AG04450 (cell line): Measurements from ENCODE around the gene PPFIA4. TPM values are rescaled to one million over a fixed set of nuclear protein-coding genes. Genes with fewer than 3 reads are reported as not detected.

Experiments
- CTCF ChIA-PET: fragments of 300-600, 350-600 bp; formaldehyde crosslinking; extraction: SDS; loops from one replicate; lab custom pipeline; 2022; ENCODE audit warnings: antibody characterized with exemption, inconsistent platforms; lab: Charles Lee
- POLR2A ChIA-PET: fragments of 350-600 bp; formaldehyde crosslinking; extraction: SDS; loops from one replicate; lab custom pipeline; 2021; ENCODE audit warnings: antibody characterized with exemption, inconsistent platforms; lab: Yijun Ruan, JAX
- DNase-seq: peaks from one replicate; pipeline ENCODE4 v3.0.0-alpha.2; 2011; ENCODE audit warnings: low read depth, low spot score
- H3K27ac ChIP-seq: one replicate; pipeline ENCODE4 v1.5.1; 2012; ENCODE audit warnings: low read depth, low read length, control low read depth
- H3K27me3 ChIP-seq: one replicate; pipeline ENCODE4 v1.6.0; 2012; ENCODE audit warnings: low read length; ENCODE audit not compliant: control insufficient read depth, insufficient read depth
- H3K4me3 ChIP-seq: 2 replicates; pipeline ENCODE4 v1.5.1; 2011; ENCODE audit warnings: mild to moderate bottlenecking, low read depth, low read length, control low read depth
- H3K9me3 ChIP-seq: 2 replicates; pipeline ENCODE4 v1.5.1; 2012; ENCODE audit warnings: low read length; ENCODE audit not compliant: control insufficient read depth, insufficient read depth
- CTCF ChIP-seq: IDR thresholded peaks from 2 replicates; pipeline ENCODE4 v1.5.1; 2011; ENCODE audit warnings: low read depth, low read length, control low read depth, inconsistent platforms
- polyA plus RNA-seq: library from polyadenylated mRNA; depleted of rRNA; stranded (reverse); fragments of >200 nt; gene quantifications from 2 replicates; pipeline ENCODE4 v1.2.3, GENCODE V29; 2011

PPFIA4 gene
- polyA plus RNA-seq, 1 experiment, result 0.82 TPM

GRCh38 chr1:203045821-203046594 is 19.7 kb downstream of the PPFIA4 start:
- no peak overlapping the region for H3K4me3 ChIP-seq
- no peaks in the 10 kb centered on the region for H3K9me3 ChIP-seq
- DNase-seq, result no peak
- no peak for TF ChIP-seq CTCF
- ChIA-PET POLR2A (no interaction called here), CTCF (interaction anchor here (0.5 to 19.9 kb wide), 6 partner anchors 10 to 224 kb away, joined by 3 to 340 read pairs (median 4); no protein-coding TSS in a partner anchor)
- no peak overlapping the region for H3K27ac ChIP-seq
- peaks cover 7% of the 10 kb centered on the region for H3K27me3 ChIP-seq

GRCh38 chr1:203046984-203047630 is 20.8 kb downstream of the PPFIA4 start:
- no peak overlapping the region for H3K4me3 ChIP-seq
- ChIA-PET POLR2A (no interaction called here), CTCF (interaction anchor here (0.9 to 19.9 kb wide), 4 partner anchors 7 to 223 kb away, joined by 3 to 340 read pairs (median 21); no protein-coding TSS in a partner anchor)
- peaks cover 13% of the 10 kb centered on the region for H3K27me3 ChIP-seq
- peak; percentile 41 for DNase-seq
- no peak for TF ChIP-seq CTCF
- H3K9me3 ChIP-seq, result no peaks in the 10 kb centered on the region
- H3K27ac ChIP-seq, result no peak overlapping the region

- H3K27me3 ChIP-seq, result peaks cover 14% of the 10 kb centered on the region
- POLR2A ChIA-PET, result interaction anchor here (0.6 kb wide), 1 partner anchor 216 kb away, joined by 5 read pairs; no protein-coding TSS in a partner anchor
- no peaks in the 10 kb centered on the region for H3K9me3 ChIP-seq
- CTCF ChIA-PET, result interaction anchor here (0.6 to 19.9 kb wide), 4 partner anchors 8 to 222 kb away, joined by 3 to 340 read pairs (median 22); no protein-coding TSS in a partner anchor
- no peak overlapping the region for H3K27ac ChIP-seq
- no peak overlapping the region for H3K4me3 ChIP-seq
- no peak for TF ChIP-seq CTCF
- DNase-seq, result no peak
Measured at GRCh38 chr1:203048086-203048485, 21.8 kb downstream of the PPFIA4 start.

- CTCF ChIA-PET, result interaction anchor here (0.6 to 19.9 kb wide), 4 partner anchors 9 to 221 kb away, joined by 3 to 340 read pairs (median 22); no protein-coding TSS in a partner anchor
- POLR2A ChIA-PET, result interaction anchor here (0.6 kb wide), 1 partner anchor 216 kb away, joined by 5 read pairs; no protein-coding TSS in a partner anchor
- peaks cover 17% of the 10 kb centered on the region for H3K27me3 ChIP-seq
- no peak for DNase-seq
- H3K27ac ChIP-seq, result no peak overlapping the region
- H3K9me3 ChIP-seq, result no peaks in the 10 kb centered on the region
- H3K4me3 ChIP-seq, result no peak overlapping the region
- no peak for TF ChIP-seq CTCF
Measured at GRCh38 chr1:203048555-203049051, 22.3 kb downstream of the PPFIA4 start.
